OCI-LY3 (cell line): ENCODE results near the gene HIP1.
"Not testable (repeated sequence)": the region's sequence is repeated elsewhere in the genome, so short reads cannot be mapped to it uniquely, and the experiment has no call there.

ENCODE experiments used
- H2AFZ ChIP-seq: fragments of 200-600, 300-600 bp; shearing (Covaris generic); 2 replicates; pipeline ENCODE4 v1.6.0; 2014; ENCODE audit warnings: antibody characterized with exemption, low read depth, low read length
- H3K27ac ChIP-seq: fragments of 200-600, 300-600 bp; sonication (generic); 2 replicates; pipeline ENCODE4 v1.5.1; 2014; ENCODE audit warnings: mild to moderate bottlenecking, low read length, moderate library complexity, mixed read lengths
- H3K27me3 ChIP-seq: fragments of 200-600, 300-600 bp; sonication (generic); 2 replicates; pipeline ENCODE4 v1.6.1; 2014; ENCODE audit warnings: low read depth, low read length, mixed read lengths
- H3K36me3 ChIP-seq: fragments of 200-600, 300-600 bp; sonication (generic); replicated peaks from 2 replicates; pipeline ENCODE3; 2014; ENCODE audit warnings: low read depth, low read length, mixed read lengths
- H3K4me1 ChIP-seq: fragments of 300-600, 200-600 bp; sonication (generic); 2 replicates; pipeline ENCODE4 v1.6.1; 2014; ENCODE audit warnings: low read length, mixed read lengths
- H3K4me2 ChIP-seq: fragments of 200-600, 300-600 bp; sonication (generic); 2 replicates; pipeline ENCODE4 v1.6.1; 2014; ENCODE audit warnings: low read length, mixed read lengths
- H3K4me3 ChIP-seq: fragments of 300-600, 200-600 bp; sonication (generic); 2 replicates; pipeline ENCODE4 v1.5.1; 2014; ENCODE audit warnings: antibody characterized with exemption, mild to moderate bottlenecking, low read length, moderate library complexity
- H3K79me2 ChIP-seq: fragments of 300-600, 200-600 bp; shearing (Covaris generic); 2 replicates; pipeline ENCODE4 v1.6.1; 2014; ENCODE audit warnings: mild to moderate bottlenecking, low read length, mixed read lengths
- H3K9ac ChIP-seq: fragments of 300-600, 200-600 bp; shearing (Covaris generic); 2 replicates; pipeline ENCODE4 v1.6.0; 2014; ENCODE audit warnings: mild to moderate bottlenecking, low read length, moderate library complexity
- H3K9me3 ChIP-seq: fragments of 200-600, 300-600 bp; shearing (Covaris generic); 2 replicates; pipeline ENCODE4 v1.6.1; 2014; ENCODE audit warnings: low read length, mixed read lengths; ENCODE audit not compliant: insufficient read depth
- H4K20me1 ChIP-seq: fragments of 200-600, 300-600 bp; sonication (generic); 2 replicates; pipeline ENCODE4 v1.6.1; 2016; ENCODE audit warnings: low read length, mixed read lengths; ENCODE audit not compliant: insufficient read depth
- EZH2phosphoT487 ChIP-seq: fragments of 200-600 bp; shearing (Covaris generic); IDR thresholded peaks from 2 replicates; pipeline ENCODE4 v1.6.1; 2018; ENCODE audit warnings: antibody characterized with exemption, mixed run types, low read depth
- TF ChIP-seq, protein P1 (sequence below): fragments of 200-600, 300-600 bp; sonication (generic); IDR thresholded peaks from 2 replicates; pipeline ENCODE4 v1.5.1; 2014; ENCODE audit warnings: antibody characterized with exemption, low read length, low read depth

Gene HIP1

DNA sequence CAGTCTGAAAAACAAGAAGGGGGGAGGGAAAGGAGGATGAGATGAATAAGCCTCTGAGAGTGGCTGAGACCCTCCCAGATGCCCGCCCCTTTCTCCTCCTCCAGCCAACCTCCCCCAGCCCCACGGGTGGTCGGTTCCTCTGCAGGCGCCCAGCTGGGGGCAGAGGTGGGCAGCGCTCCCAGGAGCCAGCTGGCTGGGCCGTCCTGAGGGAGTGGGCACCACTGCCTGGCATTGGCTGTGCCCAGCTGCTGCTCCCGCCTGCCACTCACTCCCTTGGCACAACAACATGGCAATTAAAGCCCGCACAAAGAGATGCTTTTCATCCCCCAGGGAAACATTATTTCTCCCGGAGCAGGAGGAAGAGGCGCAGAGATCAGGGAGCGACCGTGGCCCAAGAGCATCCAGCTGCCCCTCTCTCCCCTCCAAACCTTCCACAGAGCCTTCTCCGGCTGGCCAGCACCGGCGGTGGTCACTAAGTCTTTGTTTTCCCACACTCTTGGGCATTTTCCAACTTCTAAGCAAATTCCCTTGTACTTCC is 139.4 kb downstream of the HIP1 start:
- H3K36me3 ChIP-seq = no peaks in the 10 kb centered on the region
- H3K79me2 ChIP-seq = no peaks in the 10 kb centered on the region
- H3K4me1 ChIP-seq = peaks cover 25% of the 10 kb centered on the region
- no peak overlapping the region for H3K4me2 ChIP-seq
- no peaks in the 10 kb centered on the region for H4K20me1 ChIP-seq
- no peaks in the 10 kb centered on the region for H3K9me3 ChIP-seq
- H3K4me3 ChIP-seq = no peak overlapping the region
- TF ChIP-seq, protein P1, sequence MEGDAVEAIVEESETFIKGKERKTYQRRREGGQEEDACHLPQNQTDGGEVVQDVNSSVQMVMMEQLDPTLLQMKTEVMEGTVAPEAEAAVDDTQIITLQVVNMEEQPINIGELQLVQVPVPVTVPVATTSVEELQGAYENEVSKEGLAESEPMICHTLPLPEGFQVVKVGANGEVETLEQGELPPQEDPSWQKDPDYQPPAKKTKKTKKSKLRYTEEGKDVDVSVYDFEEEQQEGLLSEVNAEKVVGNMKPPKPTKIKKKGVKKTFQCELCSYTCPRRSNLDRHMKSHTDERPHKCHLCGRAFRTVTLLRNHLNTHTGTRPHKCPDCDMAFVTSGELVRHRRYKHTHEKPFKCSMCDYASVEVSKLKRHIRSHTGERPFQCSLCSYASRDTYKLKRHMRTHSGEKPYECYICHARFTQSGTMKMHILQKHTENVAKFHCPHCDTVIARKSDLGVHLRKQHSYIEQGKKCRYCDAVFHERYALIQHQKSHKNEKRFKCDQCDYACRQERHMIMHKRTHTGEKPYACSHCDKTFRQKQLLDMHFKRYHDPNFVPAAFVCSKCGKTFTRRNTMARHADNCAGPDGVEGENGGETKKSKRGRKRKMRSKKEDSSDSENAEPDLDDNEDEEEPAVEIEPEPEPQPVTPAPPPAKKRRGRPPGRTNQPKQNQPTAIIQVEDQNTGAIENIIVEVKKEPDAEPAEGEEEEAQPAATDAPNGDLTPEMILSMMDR = no peak
- TF ChIP-seq EZH2phosphoT487 = no peak
- H3K27me3 ChIP-seq = no peaks in the 10 kb centered on the region
- no peak overlapping the region for H3K27ac ChIP-seq
- H2AFZ ChIP-seq = no peak overlapping the region
- no peak overlapping the region for H3K9ac ChIP-seq

DNA sequence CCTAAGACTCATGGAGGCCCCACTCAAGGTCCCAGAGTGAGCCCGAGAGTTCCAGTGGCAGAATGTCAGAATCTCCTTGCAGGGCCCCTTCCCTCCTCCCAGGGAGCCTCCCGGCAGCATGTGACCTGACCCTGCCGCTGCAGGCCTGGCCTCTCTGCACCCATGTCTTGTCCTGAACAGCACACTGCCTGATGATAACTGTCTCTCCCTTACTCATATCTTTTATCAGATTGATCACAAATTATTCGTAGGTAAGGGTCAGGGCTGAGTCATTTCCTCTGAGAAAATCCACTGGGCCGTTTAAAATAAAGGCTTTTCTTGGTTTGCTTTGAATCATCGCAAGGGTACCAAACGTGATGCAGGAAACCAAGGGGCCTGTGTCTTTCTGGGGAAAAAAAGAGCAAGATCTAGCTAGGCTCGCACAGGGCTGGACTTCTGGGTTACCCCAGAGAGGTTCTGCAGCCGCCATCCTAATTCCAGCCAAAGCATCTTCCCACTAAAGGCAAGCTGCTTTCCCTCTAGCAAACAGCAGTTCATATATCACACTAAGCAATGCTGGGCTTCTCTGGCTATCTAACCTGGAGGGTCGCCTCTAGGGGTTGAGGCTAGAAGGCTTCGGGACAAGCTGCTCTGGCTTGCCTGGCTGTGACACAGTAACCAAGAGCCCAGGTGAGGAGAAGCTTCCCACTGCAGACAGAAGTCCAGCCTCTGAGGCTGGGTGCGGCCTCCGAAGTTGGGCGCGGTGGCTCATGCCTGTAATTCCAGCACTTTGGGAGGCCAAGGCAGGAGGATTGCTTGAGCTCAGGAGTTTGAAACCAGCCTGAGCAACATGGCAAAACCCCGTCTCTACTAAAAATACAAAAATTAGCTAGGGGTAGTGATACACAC is 141.8 kb downstream of the HIP1 start:
- peak overlapping the region; percentile 63 for H3K4me2 ChIP-seq

DNA sequence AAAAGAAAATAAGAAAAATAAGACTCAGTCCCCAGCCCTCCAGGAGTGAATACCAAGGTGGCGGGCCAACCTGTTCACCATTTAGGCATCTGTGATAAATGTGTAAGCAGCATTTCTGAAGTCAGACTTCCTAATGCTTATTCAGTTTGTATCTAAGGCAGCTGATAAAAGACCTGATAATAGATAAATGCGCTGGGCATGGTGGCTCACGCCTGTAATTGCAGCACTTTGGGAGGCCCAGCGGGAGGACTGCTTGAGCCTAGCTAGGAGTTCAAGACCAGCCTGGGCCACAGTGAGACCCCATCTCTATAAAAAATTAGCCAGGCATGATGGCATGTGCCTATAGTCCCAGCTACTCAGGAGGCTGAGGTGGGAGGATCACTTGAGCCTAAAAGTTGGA is 143.0 kb downstream of the HIP1 start:
- Histone ChIP-seq H4K20me1 (no peaks in the 10 kb centered on the region), H3K27me3 (no peaks in the 10 kb centered on the region), H3K9ac (no peak overlapping the region), H3K4me2 (no peak overlapping the region), H3K79me2 (no peaks in the 10 kb centered on the region), H2AFZ (no peak overlapping the region), H3K36me3 (no peaks in the 10 kb centered on the region), H3K4me1 (peaks cover 27% of the 10 kb centered on the region), H3K27ac (no peak overlapping the region), H3K9me3 (no peaks in the 10 kb centered on the region), H3K4me3 (no peak overlapping the region)
- no peak for TF ChIP-seq EZH2phosphoT487

More for the DNA sequence above, 141.8 kb downstream of the HIP1 start:
- no peaks in the 10 kb centered on the region for H3K9me3 ChIP-seq
- 0 out of 2 replicates have a peak overlapping the region, but pooled peaks have one; percentile 15 for H3K4me3 ChIP-seq
- H3K4me1 ChIP-seq = peaks cover 27% of the 10 kb centered on the region
- H4K20me1 ChIP-seq = no peaks in the 10 kb centered on the region
- H3K27me3 ChIP-seq = no peaks in the 10 kb centered on the region
- TF ChIP-seq, protein P1 = no peak
- H3K27ac ChIP-seq = no peak overlapping the region
- H3K9ac ChIP-seq = no peak overlapping the region
- no peak overlapping the region for H2AFZ ChIP-seq
- H3K36me3 ChIP-seq = no peaks in the 10 kb centered on the region
- no peaks in the 10 kb centered on the region for H3K79me2 ChIP-seq

DNA sequence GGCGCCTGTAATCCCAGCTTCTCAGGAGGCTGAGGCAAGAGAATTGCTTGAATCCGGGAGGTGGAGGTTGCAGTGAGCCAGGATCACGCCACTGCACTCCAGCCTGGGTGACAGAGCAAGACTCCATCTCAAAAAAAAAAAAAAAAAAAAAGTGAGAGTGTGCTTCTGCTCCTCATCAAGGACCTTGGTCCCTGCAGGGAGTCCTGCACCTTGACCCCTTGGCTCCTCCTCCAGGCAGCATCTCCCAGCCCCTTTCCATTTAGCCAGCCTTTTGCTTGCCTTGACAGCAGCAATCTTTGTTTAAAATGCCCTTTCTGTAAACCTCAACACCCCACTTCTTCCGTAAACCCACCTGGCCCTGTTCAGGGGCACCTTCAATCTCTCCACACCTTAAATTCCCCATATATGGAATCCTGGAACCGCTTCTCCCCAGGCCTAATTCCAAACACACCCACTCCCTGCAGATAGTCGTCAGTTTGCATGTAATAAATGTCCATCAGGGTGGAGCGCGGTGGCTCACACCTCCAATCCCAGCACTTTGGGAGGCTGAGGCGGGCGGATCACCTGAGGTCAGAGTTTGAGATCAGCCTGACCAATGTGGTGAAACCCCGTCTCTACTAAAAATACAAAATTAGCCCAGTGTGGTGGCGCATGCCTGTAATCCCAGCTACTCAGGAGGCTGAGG is 145.1 kb downstream of the HIP1 start:
- H3K36me3 ChIP-seq, H3K79me2 ChIP-seq, H3K4me3 ChIP-seq: not testable (repeated sequence)

More for the DNA sequence above, 145.1 kb downstream of the HIP1 start:
- peaks cover 27% of the 10 kb centered on the region for H3K4me1 ChIP-seq
- H3K27ac ChIP-seq, H4K20me1 ChIP-seq, H3K9ac ChIP-seq, H3K27me3 ChIP-seq, H2AFZ ChIP-seq, H3K4me2 ChIP-seq, H3K9me3 ChIP-seq: not testable (repeated sequence)
